SK-N-MC (cell line): ENCODE data around the gene CRYAB.
A peak's percentile ranks its signal among the peaks of the same experiment; 100 is the strongest.
"Not testable (repeated sequence)": the region's sequence is repeated elsewhere in the genome, so short reads cannot be mapped to it uniquely, and the experiment has no call there.

Source experiments
- DNase-seq: peaks from one replicate; pipeline ENCODE4 v3.0.0-alpha.2; 2011; ENCODE audit warnings: low read depth, low spot score
- H3K27ac ChIP-seq: fragments of 200-600 bp; sonication (generic); 2 replicates; pipeline ENCODE4 v1.5.1; 2016; ENCODE audit warnings: mixed run types
- H3K36me3 ChIP-seq: fragments of 200-600 bp; sonication (generic); 2 replicates; pipeline ENCODE4 v1.6.1; 2017; ENCODE audit warnings: antibody characterized with exemption, low read length, mixed read lengths; ENCODE audit not compliant: insufficient read depth
- H3K4me3 ChIP-seq: fragments of 200-600 bp; sonication (generic); 2 replicates; pipeline ENCODE4 v1.5.1; 2016
- H3K9ac ChIP-seq: fragments of 200-600 bp; sonication (generic); 2 replicates; pipeline ENCODE4 v1.8.0; 2017; ENCODE audit warnings: mixed run types, mixed read lengths; ENCODE audit not compliant: insufficient read length
- H3K9me3 ChIP-seq: fragments of 200-600 bp; sonication (generic); 2 replicates; pipeline ENCODE4 v1.6.1; 2017; ENCODE audit warnings: low read depth, mild to moderate bottlenecking, antibody characterized with exemption, low read length, moderate library complexity, mixed read lengths
- EZH2 ChIP-seq: fragments of 200-600 bp; sonication (generic); IDR thresholded peaks from one replicate; pipeline ENCODE4 v1.6.1; 2017; ENCODE audit warnings: antibody characterized with exemption
- FOXP2 ChIP-seq: optimal IDR thresholded peaks from 2 replicates; pipeline ENCODE3; 2011; ENCODE audit warnings: mild to moderate bottlenecking, moderate library complexity; ENCODE audit not compliant: insufficient read depth; ENCODE audit errors: extremely low read length, control extremely low read depth
- POLR2AphosphoS5 ChIP-seq: IDR thresholded peaks from 2 replicates; pipeline ENCODE4 v1.6.1; 2012; ENCODE audit warnings: mild to moderate bottlenecking, low read depth, low read length, borderline replicate concordance

The CRYAB gene

DNA sequence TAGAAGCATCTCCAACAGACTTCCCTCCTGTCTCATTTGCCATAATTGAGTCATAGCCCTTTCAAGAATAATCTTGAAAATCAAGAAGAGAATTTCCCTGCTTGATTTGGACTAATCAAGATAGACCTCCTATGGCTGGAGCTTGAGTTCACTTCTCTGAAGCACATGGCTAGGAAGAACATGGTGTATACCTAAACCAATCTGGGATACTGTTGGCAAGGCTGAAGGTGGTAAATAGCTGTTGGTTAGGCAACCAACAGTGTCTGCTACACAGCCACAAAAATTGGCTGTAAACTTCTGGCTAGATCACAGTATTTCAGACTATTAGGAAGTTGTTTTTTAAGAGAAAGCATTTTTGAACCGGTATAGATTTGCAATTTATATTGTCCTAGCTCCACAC is 4.9 kb downstream of the CRYAB start:
- TF ChIP-seq EZH2 (no peak), POLR2AphosphoS5 (no peak), FOXP2 (no peak)
- no peaks in the 10 kb centered on the region for H3K9me3 ChIP-seq
- no peaks in the 10 kb centered on the region for H3K36me3 ChIP-seq
- no peak for DNase-seq
- H3K27ac ChIP-seq, result no peak overlapping the region
- no peak overlapping the region for H3K9ac ChIP-seq
- H3K4me3 ChIP-seq, result no peak overlapping the region

DNA sequence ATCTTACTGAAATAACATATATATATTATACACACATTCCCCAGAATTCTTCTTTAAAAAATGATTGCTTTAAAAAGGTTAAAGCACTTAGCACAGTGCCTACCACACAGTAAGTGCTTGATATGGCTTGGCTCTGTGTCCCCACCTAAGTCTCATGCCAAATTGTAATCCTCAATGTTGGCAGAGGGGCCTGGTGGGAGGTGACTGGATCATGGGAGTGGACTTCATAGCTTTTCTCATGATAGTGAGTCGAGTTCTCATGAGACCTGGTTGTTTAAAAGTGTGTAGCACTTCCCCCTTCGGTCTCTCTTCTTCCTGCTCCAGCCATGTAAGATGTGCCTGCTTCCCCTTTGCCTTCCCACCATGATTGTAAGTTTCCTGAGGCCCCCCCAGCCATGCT is 6.2 kb downstream of the CRYAB start:
- H3K36me3 ChIP-seq, result no peaks in the 10 kb centered on the region
- no peaks in the 10 kb centered on the region for H3K9me3 ChIP-seq
- no peak overlapping the region for H3K27ac ChIP-seq
- no peak for DNase-seq
- no peak overlapping the region for H3K9ac ChIP-seq
- TF ChIP-seq POLR2AphosphoS5 (no peak), EZH2 (no peak), FOXP2 (no peak)
- no peak overlapping the region for H3K4me3 ChIP-seq

DNA sequence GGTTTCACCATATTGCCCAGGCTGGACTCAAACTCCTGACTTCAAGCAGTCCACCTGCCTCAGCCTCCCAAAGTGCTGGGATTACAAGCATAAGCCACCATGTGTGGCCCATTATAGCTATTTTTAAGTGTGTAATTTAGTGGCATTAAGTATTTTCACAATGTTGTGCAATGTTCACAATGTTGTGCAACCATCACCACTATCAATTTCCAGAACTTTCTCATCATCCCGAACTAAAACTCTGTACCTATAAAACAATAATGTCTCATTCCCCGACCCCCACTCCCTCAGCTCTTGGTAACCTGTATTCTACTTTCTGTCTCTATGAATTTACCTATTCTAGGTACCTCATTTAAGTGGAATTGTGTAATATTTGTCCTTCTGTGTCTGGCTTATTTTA is 24.7 kb downstream of the CRYAB start:
- no peak for TF ChIP-seq POLR2AphosphoS5
- no peak for TF ChIP-seq EZH2
- TF ChIP-seq FOXP2, result no peak
- H3K4me3 ChIP-seq, result no peak overlapping the region
- H3K36me3 ChIP-seq, result no peaks in the 10 kb centered on the region
- no peak for DNase-seq
- no peak overlapping the region for H3K9ac ChIP-seq
- H3K27ac ChIP-seq, result no peak overlapping the region
- H3K9me3 ChIP-seq, result no peaks in the 10 kb centered on the region

DNA sequence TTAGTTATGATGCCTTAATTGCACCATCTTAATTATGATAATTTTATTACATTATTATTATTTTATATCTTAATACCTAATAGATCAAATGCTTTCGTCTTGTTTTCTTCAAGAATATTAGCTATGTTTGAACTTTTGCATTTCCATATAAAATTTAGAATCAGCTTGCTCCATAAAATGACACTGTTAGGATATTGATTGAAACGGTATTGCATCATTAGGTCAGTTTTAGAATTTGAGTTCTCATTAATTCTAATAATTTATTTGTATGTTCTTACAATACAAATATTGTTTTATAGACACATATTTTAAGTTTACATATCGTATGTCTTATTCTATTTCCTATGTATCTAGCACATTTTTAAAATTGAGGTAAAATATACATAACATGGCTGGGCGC is 25.5 kb downstream of the CRYAB start:
- TF ChIP-seq FOXP2 (no peak), POLR2AphosphoS5 (no peak), EZH2 (no peak)
- no peak overlapping the region for H3K9ac ChIP-seq
- H3K36me3 ChIP-seq, result no peaks in the 10 kb centered on the region
- no peak overlapping the region for H3K27ac ChIP-seq
- H3K9me3 ChIP-seq, result no peaks in the 10 kb centered on the region
- no peak overlapping the region for H3K4me3 ChIP-seq
- DNase-seq, result no peak

DNA sequence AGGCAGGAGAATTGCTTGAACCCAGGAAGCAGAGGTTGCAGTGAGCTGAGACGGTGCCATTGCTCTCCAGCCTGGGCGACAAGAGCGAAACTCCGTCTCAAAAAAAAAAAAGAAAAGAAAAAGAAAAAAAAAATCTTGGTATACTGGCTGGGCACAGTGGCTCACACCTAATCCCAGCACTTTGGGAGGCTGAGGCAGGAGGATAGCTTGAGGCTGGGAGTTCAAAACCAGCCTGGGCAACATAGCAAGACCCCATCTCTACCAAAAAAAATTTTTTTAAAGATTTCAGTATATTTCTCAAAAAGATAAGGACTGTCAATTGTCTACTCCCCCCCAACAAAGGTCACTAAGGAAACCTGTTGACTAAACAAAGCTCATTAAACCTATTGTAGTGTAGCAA is 26.5 kb downstream of the CRYAB start:
- H3K36me3 ChIP-seq, DNase-seq, H3K4me3 ChIP-seq, H3K27ac ChIP-seq, H3K9me3 ChIP-seq, H3K9ac ChIP-seq: not testable (repeated sequence)

DNA sequence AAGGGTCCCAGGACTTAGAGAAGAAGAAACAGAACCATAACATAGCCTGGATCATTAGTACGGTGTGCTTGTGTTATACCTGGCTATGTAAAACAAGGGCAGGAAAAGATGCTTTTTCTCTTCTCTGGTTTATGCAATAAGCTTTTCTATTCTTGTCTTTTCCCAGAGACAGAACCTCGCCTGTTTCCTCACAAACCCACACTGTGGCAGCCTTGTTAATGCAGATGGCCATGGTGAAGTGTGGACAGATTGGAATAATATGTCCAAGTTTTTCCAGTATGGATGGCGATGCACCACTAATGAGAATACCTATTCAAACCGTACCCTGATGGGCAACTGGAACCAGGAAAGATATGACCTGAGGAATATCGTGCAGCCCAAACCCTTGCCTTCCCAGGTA is 29.4 kb downstream of the CRYAB start:
- TF ChIP-seq POLR2AphosphoS5, result no peak
- Histone ChIP-seq H3K36me3 (no peaks in the 10 kb centered on the region), H3K4me3 (no peak overlapping the region), H3K9me3 (no peaks in the 10 kb centered on the region), H3K9ac (no peak overlapping the region), H3K27ac (no peak overlapping the region)
- no peak for DNase-seq

DNA sequence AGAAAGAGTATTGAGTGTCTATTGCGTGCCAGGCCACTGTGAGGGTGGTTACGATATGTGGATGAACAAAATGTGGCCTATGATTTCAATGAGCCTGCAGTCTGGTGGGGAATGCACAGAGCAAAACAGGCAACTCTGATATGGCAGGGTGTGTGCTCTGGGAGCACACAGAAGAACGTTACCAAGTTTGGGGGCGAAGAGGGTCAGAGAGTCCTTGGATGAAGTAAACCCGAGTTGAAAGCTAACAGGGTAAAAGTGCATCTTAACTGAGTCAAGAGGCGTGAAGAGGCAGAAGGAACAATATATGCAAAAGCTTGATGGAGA is 32.0 kb downstream of the CRYAB start:
- TF ChIP-seq FOXP2, result no peak
- no peak for TF ChIP-seq POLR2AphosphoS5
- TF ChIP-seq EZH2, result no peak
- peaks cover 18% of the 10 kb centered on the region; the same call in 1 of the 2 replicates for H3K36me3 ChIP-seq
- DNase-seq, result no peak
- H3K27ac ChIP-seq, result peak overlapping the region; percentile 96
- H3K9ac ChIP-seq, result peak overlapping the region; percentile 86
- H3K9me3 ChIP-seq, result no peaks in the 10 kb centered on the region
- H3K4me3 ChIP-seq, result peak overlapping the region; percentile 94

DNA sequence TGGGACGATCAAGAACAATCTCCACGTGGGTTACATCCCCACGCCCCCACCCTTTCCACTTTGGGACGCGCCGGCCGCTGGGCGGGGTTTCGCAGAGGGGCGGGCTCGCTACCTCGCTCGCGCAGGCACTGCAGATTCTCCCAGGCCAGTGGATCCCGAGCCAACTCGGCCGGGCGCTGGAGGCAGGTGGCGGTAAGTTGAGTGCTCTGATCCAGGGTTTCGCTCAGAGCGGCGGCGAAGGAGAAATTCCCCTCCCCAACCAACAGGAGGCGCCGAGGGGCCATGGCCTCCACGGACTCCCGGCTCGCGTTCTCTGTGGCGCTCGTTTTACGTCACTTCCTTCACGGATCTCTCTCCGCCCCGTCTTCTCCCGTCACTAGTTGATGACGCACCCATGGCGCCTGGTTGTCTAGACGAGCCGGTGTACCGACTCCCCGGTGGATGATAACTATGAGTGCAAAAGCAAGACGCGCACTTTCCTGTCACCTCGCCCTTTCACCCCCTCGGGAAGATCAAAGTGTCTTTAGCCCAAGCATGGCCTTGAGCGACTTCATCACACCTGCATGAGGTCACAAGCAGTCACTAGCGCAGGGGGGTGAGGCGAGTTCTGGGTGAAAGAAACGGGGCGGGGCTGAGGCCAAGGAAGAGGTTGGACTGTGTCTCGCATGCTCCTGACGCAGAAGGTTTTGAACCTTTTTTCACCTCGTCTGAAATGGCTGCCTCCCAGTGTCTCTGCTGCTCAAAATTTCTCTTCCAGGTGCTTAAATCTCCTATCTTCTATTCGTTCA is 32.5 kb downstream of the CRYAB start, which contains the start of the genes CFAP68 and FDXACB1:
Gene CFAP68, plus strand, starts transcription at position 693 of the 788 bp plus-strand sequence. Its CDS starts 20 bp downstream, at position 713.
Gene FDXACB1, minus strand, starts transcription at position 317 of the 788 bp plus-strand sequence. Its CDS starts 33 bp downstream, at position 284.
- peaks cover 18% of the 10 kb centered on the region; the same call in 1 of the 2 replicates for H3K36me3 ChIP-seq
- peak; percentile 73 for DNase-seq
- H3K9me3 ChIP-seq, result no peaks in the 10 kb centered on the region
- H3K27ac ChIP-seq, result peak within 1 kb of the TSS; percentile 96
- peak within 1 kb of the TSS; percentile 94 for H3K4me3 ChIP-seq
- TF ChIP-seq EZH2, result no peak
- peak; percentile 58 for TF ChIP-seq FOXP2
- TF ChIP-seq POLR2AphosphoS5, result peak; percentile 38; the same call in 1 of the 2 replicates
- H3K9ac ChIP-seq, result peak within 1 kb of the TSS; percentile 86

DNA sequence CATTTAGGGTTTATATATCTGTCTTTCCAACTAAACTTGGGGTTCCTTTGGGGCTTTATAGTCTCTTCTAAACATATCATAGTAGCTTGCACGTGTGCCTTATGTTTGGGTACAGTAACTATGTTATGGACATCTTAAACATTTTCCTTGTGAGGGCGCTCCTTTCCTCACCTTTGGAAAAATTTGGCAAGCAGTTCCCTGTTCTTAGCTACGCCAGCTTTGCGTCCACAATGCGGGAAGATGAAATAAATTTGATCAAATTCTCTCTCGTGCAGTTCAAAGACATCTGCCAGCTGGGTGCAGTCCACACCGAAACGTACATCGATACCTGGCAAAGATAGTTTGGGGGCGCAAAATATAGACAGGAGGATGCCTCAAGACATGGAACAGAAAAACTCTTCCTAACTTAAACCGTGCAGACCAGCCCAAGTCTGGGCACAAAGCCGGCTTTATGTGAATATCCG is 33.2 kb downstream of the CRYAB start:
- Histone ChIP-seq H3K27ac (peak overlapping the region; percentile 96), H3K4me3 (peak overlapping the region; percentile 94), H3K36me3 (peaks cover 18% of the 10 kb centered on the region; the same call in 1 of the 2 replicates), H3K9me3 (no peaks in the 10 kb centered on the region), H3K9ac (peak overlapping the region; percentile 86)
- TF ChIP-seq POLR2AphosphoS5, result no peak
- no peak for TF ChIP-seq FOXP2
- no peak for TF ChIP-seq EZH2
- no peak for DNase-seq
